ENCODE results near the gene SYNGR3. TPM values are rescaled to one million over a fixed set of nuclear protein-coding genes. Genes with fewer than 3 reads are reported as not detected.
A peak's percentile ranks its signal among the peaks of the same experiment; 100 is the strongest.

Gene SYNGR3
- total RNA-seq, 2 donors from 2014 or later: 4.0 to 16.1 TPM

DNA sequence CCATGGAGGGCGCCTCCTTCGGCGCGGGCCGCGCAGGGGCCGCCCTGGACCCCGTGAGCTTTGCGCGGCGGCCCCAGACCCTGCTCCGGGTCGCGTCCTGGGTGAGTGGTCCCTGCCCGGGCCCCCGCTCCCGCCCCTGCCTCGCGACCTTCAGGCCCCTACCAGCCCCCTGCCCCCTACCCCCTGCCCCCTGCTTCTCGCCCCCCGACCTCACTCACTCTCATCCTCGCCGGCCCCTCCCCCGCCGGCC is 256 bp downstream of the SYNGR3 start:
- H3K4me3 ChIP-seq: peak overlapping the region in 1 of 2 donors; percentile 7
- intact Hi-C loops (cut with DNase I): no loop called here

GRCh38 chr16:1990351-1991134 is 773 bp downstream of the SYNGR3 start:
- Histone ChIP-seq H3K4me1 (replicated peaks) (peaks cover 6% of the 10 kb centered on the region), H3K4me3 (peak overlapping the region in 1 of 2 donors; percentile 7), H3K27me3 (replicated peaks; ENCODE audit: insufficient read depth) (no peaks in the 10 kb centered on the region), H3K27ac (no peak overlapping the region), H3K36me3 (peaks cover 0 to 10% of the 10 kb centered on the region in 2 donors), H3K9me3 (no peaks in the 10 kb centered on the region)
- 5% methylated on average over 39 of the region's 50 CpGs for WGBS
- intact Hi-C loops (cut with DNase I): no loop called here
- no peak for DNase-seq (ENCODE audit: low spot score)
- TF ChIP-seq POLR2AphosphoS5 (IDR thresholded peaks at IDR 0.05): no peak
- TF ChIP-seq CTCF (IDR thresholded peaks at IDR 0.05): no peak
- no peak for TF ChIP-seq POLR2A (IDR thresholded peaks at IDR 0.05)

More for the DNA sequence above, 256 bp downstream of the SYNGR3 start:
- Histone ChIP-seq H3K9me3 (no peaks in the 10 kb centered on the region), H3K27ac (no peak overlapping the region), H3K4me1 (replicated peaks) (peaks cover 6% of the 10 kb centered on the region), H3K36me3 (peaks cover 0 to 10% of the 10 kb centered on the region in 2 donors), H3K27me3 (replicated peaks; ENCODE audit: insufficient read depth) (no peaks in the 10 kb centered on the region)
- DNase-seq (ENCODE audit: low spot score): no peak
- no peak for TF ChIP-seq POLR2A (IDR thresholded peaks at IDR 0.05)
- WGBS: no CpG with 5 or more reads among the region's 25 CpGs

- Histone ChIP-seq H3K4me1 (replicated peaks) (peaks cover 6% of the 10 kb centered on the region), H3K27me3 (replicated peaks; ENCODE audit: insufficient read depth) (no peaks in the 10 kb centered on the region), H3K36me3 (peaks cover 0 to 5% of the 10 kb centered on the region in 2 donors), H3K4me3 (no peak overlapping the region), H3K27ac (no peak overlapping the region), H3K9me3 (no peaks in the 10 kb centered on the region)
- DNase-seq (ENCODE audit: low spot score): no peak
- intact Hi-C loops (cut with DNase I): no loop called here
- TF ChIP-seq POLR2AphosphoS5 (IDR thresholded peaks at IDR 0.05) (no peak), CTCF (IDR thresholded peaks at IDR 0.05) (no peak), POLR2A (IDR thresholded peaks at IDR 0.05) (no peak)
- WGBS: 8% methylated on average over 18 of the region's 18 CpGs
These were observed 1.4 kb downstream of the SYNGR3 start for GRCh38 chr16:1991135-1991551.

GRCh38 chr16:1991588-1991947 is 1.8 kb downstream of the SYNGR3 start:
- no peak for DNase-seq (ENCODE audit: low spot score)
- WGBS: 16% methylated on average over 14 of the region's 22 CpGs
- H3K4me1 ChIP-seq (replicated peaks): peaks cover 6% of the 10 kb centered on the region
- peak overlapping the region in 1 of 2 donors; percentile 28 for H3K4me3 ChIP-seq
- no peaks in the 10 kb centered on the region for H3K27me3 ChIP-seq (replicated peaks; ENCODE audit: insufficient read depth)
- H3K27ac ChIP-seq: no peak overlapping the region
- intact Hi-C loops (cut with DNase I): no loop called here
- H3K36me3 ChIP-seq: peaks cover 0 to under 1% of the 10 kb centered on the region in 2 donors
- no peak for TF ChIP-seq POLR2AphosphoS5 (IDR thresholded peaks at IDR 0.05)
- no peak for TF ChIP-seq POLR2A (IDR thresholded peaks at IDR 0.05)
- no peak for TF ChIP-seq CTCF (IDR thresholded peaks at IDR 0.05)
- H3K9me3 ChIP-seq: no peaks in the 10 kb centered on the region

DNA sequence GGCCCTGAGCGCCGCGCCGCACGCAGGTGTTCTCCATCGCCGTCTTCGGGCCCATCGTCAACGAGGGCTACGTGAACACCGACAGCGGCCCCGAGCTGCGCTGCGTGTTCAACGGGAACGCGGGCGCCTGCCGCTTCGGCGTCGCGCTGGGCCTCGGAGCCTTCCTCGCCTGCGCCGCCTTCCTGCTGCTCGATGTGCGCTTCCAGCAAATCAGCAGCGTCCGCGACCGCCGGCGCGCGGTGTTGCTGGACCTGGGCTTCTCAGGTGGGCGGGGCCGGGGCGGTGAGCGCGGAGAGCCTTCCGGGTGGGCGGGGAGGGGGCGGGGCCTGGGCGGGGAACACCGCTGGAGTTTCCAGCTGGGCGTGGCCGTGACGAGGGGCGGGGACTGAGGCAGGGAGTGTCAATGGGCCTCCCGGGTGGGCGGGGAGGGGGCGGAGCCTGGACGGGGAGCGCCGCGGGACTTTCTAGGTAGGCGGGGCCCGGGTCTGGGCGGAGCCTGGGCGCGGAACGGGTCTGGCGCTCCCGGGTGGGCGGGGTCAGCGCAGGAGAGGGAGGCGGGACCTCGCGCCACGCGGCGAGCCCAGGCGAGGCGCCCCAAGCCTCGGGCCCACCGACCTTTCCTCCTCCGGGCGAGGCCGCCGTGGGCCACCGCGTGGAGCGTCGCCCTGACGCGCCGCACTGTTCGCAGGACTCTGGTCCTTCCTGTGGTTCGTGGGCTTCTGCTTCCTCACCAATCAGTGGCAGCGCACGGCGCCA is 2.4 kb downstream of the SYNGR3 start:
- WGBS: 18% methylated on average over 13 of the region's 96 CpGs
- Histone ChIP-seq H3K27me3 (replicated peaks; ENCODE audit: insufficient read depth) (no peaks in the 10 kb centered on the region), H3K36me3 (no peaks in the 10 kb centered on the region), H3K27ac (no peak overlapping the region), H3K4me3 (peak overlapping the region in 1 of 2 donors; percentile 28), H3K9me3 (no peaks in the 10 kb centered on the region), H3K4me1 (replicated peaks) (peaks cover 6% of the 10 kb centered on the region)
- TF ChIP-seq POLR2A (IDR thresholded peaks at IDR 0.05) (peak; percentile 53), POLR2AphosphoS5 (IDR thresholded peaks at IDR 0.05) (peak; percentile 38), CTCF (IDR thresholded peaks at IDR 0.05) (peak in 1 of 4 experiments; percentile 4)
- intact Hi-C loops (cut with DNase I): no loop called here
- DNase-seq (ENCODE audit: low spot score): peak; percentile 85

Measured in prostate gland (tissue), 2 donors.